ENCODE data around the gene ZDHHC22. TPM values are rescaled to one million over a fixed set of nuclear protein-coding genes. Genes with fewer than 3 reads are reported as not detected.

Gene ZDHHC22
- total RNA-seq, 1 experiment from 2014 or later = 11.3 TPM

DNA sequence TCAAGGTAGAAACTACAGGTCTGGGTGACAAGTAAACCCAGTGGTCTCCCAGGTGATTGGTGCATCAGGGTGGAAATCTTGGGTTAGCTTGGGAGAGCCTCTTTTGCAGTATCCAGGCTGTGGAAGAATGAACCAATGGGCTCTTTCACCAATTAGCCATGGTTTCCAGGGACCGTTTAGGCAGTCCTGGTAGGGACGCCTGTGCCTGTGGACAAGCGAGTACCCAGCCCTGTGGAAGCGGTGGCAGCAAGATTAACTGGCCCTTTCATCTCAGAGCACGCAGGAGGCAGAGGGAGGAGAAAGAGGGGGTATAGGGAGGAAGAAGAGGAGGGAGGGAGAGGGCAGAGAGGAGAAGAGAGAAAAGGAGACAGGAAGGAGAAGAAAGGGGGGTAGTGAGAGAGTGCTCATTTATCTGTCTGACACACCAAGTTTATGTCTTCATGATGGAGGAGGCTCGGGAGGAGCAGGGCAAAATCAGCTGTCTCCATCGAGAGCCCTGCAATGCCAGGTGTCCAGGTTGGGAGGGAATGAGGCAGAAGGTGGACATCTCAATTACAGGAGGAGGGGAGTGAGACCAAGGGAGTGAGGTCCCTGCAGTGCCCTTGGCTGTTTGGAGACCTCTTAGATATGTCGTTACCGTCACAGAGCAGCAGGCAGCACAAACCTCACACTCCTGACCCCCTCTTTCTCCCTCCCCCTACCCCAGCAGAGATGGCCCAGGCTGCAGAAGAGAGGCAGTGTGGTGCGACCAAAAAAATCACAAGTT, 4.6 kb upstream of the ZDHHC22 start:
- Histone ChIP-seq H2BK5ac (ENCODE audit: insufficient read length, low read length) (no peak overlapping the region), H4K5ac (ENCODE audit: insufficient read length, low read depth, low read length) (no peak overlapping the region), H3K14ac (ENCODE audit: insufficient read depth, low read length) (no peak overlapping the region), H2BK20ac (ENCODE audit: low read depth, low read length, poor library complexity, severe bottlenecking) (no peak overlapping the region), H3K79me1 (ENCODE audit: insufficient read depth, low read depth, low read length, poor library complexity, severe bottlenecking) (no peaks in the 10 kb centered on the region), H3K9me3 (ENCODE audit: control insufficient read depth, low read depth, low read length) (no peaks in the 10 kb centered on the region), H2BK15ac (ENCODE audit: low read depth, low read length) (no peak overlapping the region), H2BK12ac (ENCODE audit: insufficient read length, low read depth, low read length) (no peak overlapping the region), H2BK120ac (ENCODE audit: low read depth, low read length, poor library complexity, severe bottlenecking) (no peak overlapping the region), H4K8ac (replicated peaks; ENCODE audit: insufficient read length, low read depth, low read length) (no peak overlapping the region), H3K23me2 (ENCODE audit: insufficient read length, low read depth, low read length, poor library complexity, severe bottlenecking) (peaks cover 18% of the 10 kb centered on the region), H3T11ph (ENCODE audit: low read length) (no peak overlapping the region), H4K91ac (ENCODE audit: insufficient read length, low read depth, low read length) (no peak overlapping the region), H3K9ac (ENCODE audit: extremely low read depth, insufficient read length, low read length) (no peak overlapping the region), H3K79me2 (ENCODE audit: insufficient read depth, low read length) (no peaks in the 10 kb centered on the region), H2AK5ac (ENCODE audit: insufficient read length, low read length) (no peak overlapping the region), H3K27me3 (ENCODE audit: insufficient read depth, low read length) (no peaks in the 10 kb centered on the region), H2AFZ (ENCODE audit: low read length) (no peak overlapping the region), H3K56ac (ENCODE audit: insufficient read length, low read depth, low read length) (no peak overlapping the region), H3K23ac (ENCODE audit: insufficient read length, low read depth, low read length) (no peak overlapping the region), H3K27ac (ENCODE audit: insufficient read length, low read depth, low read length) (no peak overlapping the region), H4K20me1 (ENCODE audit: control insufficient read depth, insufficient read depth, insufficient read length) (no peaks in the 10 kb centered on the region), H3K4me1 (ENCODE audit: insufficient read depth, low read length) (peaks cover 30% of the 10 kb centered on the region; the same call in 1 of the 2 replicates), H3K4ac (ENCODE audit: low read depth, low read length) (no peak overlapping the region), H3K4me2 (ENCODE audit: insufficient read depth, insufficient read length, low read length) (peak overlapping the region; percentile 38), H3K18ac (ENCODE audit: insufficient read length, low read depth, low read length) (no peak overlapping the region)
- WGBS (ENCODE audit: extremely low coverage, insufficient read length, low lambda C conversion rate) = no CpG with 5 or more reads among the region's 10 CpGs
- no peaks in the 10 kb centered on the region for H3K9me3 Mint-ChIP-seq
- H3K4me3 Mint-ChIP-seq = peak overlapping the region in 1 of 2 experiments; percentile 56; a peak in 3 of 5 replicates
- H3K27me3 Mint-ChIP-seq (ENCODE audit: low read depth) = peaks cover 10% of the 10 kb centered on the region
- DNase-seq = peak; percentile 28
- H3K27ac Mint-ChIP-seq = peak overlapping the region in 1 of 3 experiments; percentile 47; a peak in 2 of 7 replicates
- TF ChIP-seq, protein P1, sequence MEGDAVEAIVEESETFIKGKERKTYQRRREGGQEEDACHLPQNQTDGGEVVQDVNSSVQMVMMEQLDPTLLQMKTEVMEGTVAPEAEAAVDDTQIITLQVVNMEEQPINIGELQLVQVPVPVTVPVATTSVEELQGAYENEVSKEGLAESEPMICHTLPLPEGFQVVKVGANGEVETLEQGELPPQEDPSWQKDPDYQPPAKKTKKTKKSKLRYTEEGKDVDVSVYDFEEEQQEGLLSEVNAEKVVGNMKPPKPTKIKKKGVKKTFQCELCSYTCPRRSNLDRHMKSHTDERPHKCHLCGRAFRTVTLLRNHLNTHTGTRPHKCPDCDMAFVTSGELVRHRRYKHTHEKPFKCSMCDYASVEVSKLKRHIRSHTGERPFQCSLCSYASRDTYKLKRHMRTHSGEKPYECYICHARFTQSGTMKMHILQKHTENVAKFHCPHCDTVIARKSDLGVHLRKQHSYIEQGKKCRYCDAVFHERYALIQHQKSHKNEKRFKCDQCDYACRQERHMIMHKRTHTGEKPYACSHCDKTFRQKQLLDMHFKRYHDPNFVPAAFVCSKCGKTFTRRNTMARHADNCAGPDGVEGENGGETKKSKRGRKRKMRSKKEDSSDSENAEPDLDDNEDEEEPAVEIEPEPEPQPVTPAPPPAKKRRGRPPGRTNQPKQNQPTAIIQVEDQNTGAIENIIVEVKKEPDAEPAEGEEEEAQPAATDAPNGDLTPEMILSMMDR (conservative IDR thresholded peaks at IDR 0.05) = no peak
- no peaks in the 10 kb centered on the region for H3K36me3 Mint-ChIP-seq (ENCODE audit: insufficient read depth in 1 of 3, low read depth in 3 of 3)
- H3K4me1 Mint-ChIP-seq = peaks cover 52 to 55% of the 10 kb centered on the region in 2 experiments

All from H9 (cell line).